HG02970 (cell line): ENCODE results near the gene CACNA1B.

Source experiments
- ATAC-seq: cut with Tn5 transposase; IDR thresholded peaks from one replicate; pipeline ENCODE4 v1.9.1; 2021; ENCODE audit warnings: mild to moderate bottlenecking, moderate library complexity, moderate number of reproducible peaks; ENCODE audit not compliant: unreplicated experiment, low FRiP score

The CACNA1B gene

DNA sequence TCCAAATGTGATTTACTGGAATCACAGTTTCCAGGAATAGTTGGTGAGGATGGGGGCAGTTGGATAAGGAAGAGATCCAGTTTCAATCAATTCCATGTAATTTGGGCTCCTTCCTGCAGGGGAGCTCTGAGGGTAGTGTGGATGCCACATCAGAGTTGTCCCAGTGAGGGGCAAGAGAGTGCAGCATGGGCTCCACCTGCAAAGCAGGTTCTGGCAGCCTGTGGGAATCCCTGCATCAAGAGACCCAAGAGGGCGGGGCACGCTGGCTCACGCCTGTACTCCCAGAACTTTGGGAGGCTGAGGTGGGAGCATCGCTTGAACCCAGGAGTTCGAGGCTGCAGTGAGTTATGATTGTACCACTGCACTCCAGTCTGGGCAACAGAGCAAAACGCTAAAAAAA is 188.5 kb downstream of the CACNA1B start:
- no peak for ATAC-seq

DNA sequence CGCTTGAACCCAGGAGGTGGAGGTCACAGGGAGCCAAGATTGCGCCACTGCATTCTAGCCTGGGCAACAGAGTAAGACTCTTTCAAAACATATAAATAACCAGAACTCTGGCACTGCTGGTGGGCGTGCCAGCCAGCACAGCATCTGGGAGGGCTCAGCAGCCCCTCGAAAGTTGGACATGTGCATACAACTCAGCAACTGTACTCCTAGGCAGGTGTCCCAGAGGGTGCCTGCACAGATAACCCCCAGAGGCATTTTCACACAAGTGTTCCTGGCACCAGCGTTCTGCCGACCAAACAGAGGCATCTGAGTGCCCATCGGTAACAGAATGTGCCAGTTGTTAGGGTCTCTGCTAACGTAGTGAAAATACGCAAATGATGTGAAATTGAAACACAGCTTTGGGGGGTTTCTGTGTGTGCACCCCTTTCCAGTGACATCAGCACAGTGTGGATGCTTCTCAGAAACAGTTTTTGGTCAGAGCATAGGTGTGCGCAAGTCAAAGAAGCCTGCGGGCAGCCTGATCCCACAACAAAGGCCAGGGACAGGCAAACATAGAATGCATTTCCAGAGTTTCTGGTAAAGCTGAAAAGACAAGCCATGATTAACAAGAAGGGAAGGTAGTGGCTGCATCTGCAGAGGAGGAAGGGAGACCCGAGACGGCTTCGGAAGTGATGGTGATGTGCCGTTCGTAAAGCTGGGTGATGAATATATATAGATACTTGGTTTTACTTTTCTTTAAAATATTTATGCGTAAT is 190.2 kb downstream of the CACNA1B start:
- ATAC-seq = no peak

DNA sequence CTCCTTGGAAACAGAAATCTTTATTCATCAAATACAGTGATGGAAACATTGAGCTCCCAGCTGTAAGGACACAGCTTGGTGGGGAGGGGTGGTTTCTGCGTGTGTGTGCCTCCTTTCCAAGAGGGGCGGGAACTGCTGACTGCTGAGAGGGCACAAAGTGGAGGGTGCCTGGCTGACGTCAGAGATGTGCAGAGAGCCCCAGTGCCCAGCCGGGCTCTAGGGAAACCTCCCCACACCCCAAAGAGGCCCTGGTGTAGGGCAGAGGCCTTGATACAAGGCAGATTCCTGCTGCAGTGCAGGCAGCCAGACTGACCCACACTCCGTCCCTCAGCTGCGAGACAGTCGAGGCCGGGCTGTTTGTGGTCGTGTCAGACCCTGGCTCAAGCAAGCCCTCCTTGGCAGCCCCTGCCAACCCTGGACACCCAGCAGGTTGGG is 191.0 kb downstream of the CACNA1B start:
- ATAC-seq = no peak

DNA sequence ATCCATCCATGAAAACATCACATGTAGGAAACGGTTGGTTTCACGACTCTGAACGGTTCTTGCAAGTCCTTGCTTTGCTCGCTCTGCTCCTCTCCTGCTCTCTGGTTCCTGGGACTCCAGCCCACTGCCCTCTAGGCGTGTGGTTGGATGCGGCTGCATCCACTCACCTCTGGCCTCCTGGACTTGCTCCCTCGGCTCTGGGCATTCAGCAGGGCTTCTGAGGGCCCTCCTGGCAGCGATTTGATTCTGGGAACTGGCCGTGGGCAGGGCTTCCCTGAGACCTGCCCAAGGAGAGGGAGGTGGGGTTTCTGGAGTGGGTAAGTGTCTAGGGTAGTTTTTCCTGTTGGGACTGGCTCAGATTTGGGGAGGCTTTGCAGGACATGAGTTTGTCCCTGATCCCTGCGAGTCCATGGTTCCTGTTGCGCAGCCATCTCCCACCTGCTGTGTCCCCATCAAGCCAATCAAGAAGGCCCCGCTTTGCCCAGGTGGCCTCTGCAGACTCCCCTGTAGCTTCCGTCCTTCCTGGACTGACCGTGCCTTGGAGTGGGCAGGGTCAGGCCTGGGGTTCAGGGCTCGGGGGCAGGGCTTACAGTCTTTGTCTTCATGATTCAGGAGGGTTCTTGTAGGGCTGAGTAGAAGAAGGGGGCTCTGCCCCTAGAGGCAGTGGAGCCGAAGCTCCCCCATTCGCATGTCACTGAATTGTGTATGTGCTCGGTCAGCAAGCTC is 192.3 kb downstream of the CACNA1B start:
- no peak for ATAC-seq

DNA sequence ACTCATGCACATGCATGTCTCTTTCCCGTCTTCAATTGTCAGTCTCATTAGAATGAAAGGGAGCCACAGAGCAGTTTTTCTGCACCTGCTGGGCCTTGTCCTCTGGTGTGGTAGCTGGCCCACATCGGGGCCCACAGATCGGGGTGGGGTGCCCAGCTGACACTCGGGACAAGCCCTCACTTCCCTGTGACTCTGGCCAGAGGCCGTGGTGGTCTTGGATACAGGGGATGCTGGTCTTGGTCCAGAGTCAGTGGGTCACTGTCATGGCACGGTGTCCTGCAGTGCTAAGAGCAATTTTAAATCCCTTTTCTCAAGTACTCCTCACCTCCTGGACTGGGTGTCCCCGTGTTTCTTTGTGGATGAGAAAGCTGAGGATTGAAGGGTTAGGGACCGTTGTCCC is 193.2 kb downstream of the CACNA1B start:
- no peak for ATAC-seq

DNA sequence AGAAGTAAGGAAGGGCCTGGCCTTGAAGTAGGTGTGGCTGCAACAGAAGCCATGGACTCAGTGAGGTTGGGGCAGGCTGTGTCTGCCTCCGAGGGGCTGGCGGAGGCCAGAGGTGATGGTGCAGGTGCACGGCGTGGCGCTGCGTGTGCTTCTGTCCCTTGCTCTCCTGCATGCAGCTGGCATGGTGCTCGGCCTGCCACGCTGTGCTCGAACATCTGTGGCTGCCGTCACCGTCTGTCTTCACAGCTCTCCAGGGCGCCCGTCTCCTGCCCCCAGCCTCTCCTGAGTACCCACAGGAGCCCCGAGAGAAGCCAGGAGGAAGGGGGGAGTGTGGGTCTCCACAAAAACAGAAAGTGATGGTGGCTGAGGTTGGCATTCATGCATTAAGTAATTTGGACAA is 193.7 kb downstream of the CACNA1B start:
- ATAC-seq = no peak

DNA sequence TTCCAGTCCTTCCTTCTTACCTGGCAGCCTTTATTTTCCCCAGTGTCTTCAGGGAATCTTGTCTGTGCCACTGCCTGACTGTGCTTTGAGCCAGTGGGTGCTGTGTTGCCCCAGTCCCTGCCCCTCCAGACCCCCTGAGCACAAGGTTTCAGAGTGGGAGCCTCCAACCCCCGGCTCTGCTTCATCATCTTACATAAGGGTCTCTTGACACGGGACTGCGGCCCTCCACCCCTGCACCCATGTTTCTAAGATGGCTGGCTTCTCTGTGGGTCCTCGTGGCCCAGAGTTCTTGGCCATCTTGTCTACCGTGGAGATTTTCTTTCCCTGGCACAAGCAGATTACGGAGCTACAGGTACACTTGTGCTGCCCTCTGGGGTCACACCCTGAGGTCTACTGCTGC is 194.1 kb downstream of the CACNA1B start:
- ATAC-seq = no peak

DNA sequence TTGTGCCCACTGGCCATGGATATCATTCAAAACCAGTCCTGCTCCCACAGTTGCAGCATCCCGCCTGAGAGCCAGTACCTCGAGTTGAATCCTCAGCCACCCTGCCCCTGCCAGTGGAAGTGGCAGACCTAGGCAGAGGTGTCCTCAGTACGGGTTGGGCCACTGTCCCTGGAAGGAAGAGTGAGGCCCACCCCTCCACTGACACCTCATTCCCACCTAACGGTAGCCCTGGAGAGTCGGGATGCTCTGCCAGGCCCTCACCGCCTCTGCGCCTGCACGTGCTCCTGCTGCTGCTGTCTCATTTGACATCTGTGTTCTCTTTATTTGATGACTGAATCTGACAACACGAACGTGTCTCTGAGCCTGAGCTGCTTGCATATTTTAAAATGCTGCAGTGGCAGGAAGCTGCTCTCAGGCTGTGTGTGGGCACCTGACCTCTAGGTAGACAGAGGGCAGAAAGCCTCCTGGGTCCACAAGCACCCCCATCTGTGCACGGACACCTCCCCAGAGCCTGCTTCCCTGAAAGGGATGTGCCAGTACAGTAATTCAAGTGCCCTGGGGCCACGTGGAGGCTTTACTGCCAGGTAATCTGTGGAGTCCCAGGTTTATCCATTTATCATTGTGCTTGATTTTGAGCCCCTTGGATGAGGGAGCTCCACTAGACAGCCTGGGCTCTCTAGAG is 194.7 kb downstream of the CACNA1B start:
- ATAC-seq = no peak

DNA sequence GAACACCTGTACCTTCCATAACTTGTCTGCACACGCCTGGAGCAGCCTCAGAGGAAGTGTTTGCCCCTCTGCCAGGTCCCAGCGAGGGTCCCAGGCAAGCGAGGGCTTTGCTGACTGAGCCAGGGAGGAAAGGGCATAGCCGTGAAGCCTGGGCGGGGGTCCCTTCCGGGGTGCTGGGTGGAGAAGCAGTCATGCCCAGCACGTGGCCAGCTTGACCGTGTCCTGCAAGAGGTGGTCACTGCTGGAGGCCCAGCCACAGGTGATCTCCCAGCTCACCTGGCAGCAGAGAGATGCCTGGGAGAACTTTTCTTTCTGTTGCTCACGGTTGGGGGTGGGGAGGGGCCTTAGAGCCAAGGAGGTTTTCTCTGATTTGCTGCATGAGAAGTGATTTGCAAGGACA is 195.3 kb downstream of the CACNA1B start:
- ATAC-seq = no peak

DNA sequence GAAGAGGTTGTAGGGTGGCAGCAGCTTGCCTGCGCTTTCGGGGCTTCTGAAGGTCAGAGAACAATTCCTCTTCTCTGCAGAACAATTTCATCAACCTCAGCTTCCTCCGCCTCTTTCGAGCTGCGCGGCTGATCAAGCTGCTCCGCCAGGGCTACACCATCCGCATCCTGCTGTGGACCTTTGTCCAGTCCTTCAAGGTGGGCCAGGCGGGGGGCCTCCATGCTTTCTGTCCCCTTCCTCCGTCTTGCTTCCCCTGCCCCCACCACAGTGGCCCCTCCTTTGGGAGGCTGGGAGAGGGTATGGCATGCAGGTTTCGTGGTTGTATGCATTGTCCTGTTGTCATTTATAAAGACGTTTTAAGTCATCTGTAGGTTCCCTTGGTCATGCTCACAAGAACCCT is 195.8 kb downstream of the CACNA1B start:
- no peak for ATAC-seq

DNA sequence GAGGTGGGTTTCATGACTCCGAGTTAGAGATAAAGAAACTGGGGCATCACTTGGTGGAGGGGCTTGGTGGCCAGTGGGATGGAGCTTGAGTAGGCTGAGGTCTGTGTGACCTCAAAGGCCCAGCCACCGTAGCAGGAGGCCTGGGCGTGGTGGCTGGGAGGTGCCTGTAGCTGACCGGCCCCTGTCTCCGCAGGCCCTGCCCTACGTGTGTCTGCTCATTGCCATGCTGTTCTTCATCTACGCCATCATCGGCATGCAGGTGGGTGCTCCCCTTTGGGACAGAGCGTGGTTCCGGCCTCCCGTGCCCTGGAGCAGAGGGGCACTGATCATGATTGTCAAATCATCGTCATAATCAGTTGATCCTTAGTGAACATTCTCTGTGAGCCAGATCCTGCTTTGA is 196.2 kb downstream of the CACNA1B start:
- no peak for ATAC-seq

DNA sequence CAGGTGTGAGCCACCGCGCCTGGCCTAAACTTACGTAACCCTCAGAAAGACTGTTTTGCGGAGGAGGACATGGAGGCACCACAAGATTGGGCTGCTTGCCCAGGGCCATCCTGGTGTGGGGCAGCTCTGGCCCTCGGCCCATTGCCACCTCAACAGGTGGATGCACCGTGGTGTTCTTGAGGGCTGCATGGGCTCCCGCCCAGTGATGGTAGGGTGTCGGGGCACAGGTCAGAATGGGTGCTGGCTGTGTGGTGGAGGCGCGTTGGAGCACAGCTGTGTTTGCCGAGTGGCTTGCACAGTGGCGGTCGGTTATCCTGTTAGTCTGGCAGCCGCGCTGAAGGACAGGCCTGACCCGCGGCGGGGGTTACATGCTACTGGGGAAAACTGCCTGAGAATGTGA is 196.9 kb downstream of the CACNA1B start:
- ATAC-seq = no peak

DNA sequence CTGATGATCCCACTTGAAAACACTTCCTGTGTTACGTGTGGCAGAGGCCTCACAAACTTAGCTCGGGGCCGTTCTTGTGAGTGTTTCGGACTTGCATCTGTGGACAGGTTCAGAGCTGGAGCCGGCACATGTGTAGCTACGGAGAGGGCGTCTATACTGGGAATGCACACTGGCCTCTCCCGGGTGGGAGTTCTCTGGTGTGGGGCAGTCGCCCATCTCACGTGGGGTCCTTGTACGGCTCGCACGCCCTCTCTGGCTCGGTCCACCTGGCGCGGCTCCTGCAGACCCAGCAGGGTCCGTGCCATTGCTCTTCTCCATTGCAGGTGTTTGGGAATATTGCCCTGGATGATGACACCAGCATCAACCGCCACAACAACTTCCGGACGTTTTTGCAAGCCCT is 197.9 kb downstream of the CACNA1B start:
- ATAC-seq = no peak

DNA sequence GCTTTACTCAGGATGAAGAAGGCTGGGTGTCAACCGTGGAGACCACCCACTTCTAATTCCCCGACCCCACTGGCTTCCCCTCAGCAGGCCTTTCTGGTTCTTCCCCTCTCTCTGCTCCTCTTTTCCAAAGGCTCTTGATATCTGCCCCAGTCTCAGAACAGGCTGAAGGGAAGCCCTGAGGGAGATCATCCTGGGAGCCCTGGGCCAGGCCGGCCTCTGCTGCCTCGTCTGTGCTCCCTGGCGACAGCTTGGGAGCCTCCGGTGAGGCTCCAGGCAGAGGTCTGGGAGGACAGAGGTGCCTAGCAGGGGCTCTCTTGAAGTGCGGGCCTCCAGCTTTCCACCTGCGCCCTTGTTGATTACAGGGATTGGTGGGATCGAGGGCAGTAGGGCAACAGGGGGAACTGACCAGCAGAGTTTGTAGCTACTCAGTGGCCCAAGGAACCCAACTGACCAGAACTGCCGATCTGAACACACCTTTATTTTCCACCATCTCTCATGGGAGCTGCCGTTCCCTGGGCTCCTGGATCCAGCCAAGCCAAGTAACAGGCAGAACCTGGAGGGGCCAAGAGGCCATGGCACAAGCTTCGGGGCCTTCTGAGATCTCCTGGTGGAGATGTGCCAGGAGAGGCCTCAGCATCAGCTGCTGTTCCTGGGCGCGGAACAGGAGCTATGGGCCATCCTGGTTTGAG is 198.5 kb downstream of the CACNA1B start:
- ATAC-seq = no peak

DNA sequence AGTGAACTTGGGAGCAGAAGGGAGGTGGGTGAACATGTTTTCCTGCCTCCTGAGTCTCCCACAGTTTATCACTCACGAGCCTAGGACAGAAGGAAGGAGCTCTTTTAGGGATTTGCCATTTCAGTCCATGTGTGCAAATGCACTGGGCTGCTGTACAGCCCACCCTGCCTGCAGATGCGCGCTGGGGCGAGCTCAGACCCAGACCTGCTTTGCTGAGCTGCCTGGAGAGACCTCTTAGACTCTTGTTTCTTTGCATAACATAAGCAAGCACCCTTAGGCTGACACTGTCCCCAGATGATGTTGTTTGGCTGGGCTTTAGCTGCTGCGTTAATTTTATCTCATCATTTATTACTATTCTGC is 199.0 kb downstream of the CACNA1B start:
- no peak for ATAC-seq

DNA sequence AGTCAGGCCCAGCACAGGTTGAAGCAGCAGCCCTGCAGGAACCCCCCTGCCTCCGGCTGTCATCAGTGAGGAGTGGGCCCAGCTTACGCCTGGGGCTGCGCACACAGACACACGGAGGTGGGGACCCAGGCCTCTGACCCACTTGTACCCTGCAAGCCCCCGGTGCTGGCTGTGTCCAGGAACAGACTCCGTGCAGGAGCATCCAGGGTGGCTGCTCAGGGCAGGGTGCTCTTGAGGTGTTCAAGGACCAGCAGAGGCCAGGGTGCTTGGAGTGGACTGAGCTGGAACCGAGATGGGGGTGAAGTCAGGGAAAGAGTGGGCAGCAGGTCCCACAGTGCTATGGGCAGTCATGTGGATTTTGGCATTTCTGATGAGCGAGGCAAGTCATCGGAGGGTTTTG is 199.5 kb downstream of the CACNA1B start:
- no peak for ATAC-seq

DNA sequence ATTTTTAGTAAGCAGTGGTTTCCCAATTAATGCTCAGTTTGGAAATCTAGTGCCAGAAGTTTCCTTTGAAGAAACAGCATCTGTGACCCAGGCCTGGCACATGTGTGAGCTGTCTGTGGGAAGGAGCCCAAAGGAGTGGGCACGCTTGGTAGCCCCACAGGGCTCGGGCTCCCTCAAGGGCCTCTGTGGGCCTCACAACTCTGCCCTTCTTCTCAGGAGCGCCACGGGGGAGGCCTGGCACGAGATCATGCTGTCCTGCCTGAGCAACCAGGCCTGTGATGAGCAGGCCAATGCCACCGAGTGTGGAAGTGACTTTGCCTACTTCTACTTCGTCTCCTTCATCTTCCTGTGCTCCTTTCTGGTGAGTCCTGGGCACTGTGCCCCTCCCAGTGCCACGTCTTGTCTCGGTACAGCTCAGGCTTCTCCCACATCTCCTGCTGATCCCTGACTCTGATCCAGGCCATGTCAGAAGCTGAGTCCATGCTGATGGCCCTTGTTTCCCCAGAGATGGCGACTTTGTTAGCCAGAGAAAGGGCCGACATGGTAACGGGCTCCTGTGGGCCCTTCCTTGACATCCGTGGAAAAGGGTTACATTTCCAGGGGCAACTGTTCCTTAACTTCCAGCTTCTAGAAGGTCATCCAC is 200.4 kb downstream of the CACNA1B start:
- ATAC-seq = no peak

DNA sequence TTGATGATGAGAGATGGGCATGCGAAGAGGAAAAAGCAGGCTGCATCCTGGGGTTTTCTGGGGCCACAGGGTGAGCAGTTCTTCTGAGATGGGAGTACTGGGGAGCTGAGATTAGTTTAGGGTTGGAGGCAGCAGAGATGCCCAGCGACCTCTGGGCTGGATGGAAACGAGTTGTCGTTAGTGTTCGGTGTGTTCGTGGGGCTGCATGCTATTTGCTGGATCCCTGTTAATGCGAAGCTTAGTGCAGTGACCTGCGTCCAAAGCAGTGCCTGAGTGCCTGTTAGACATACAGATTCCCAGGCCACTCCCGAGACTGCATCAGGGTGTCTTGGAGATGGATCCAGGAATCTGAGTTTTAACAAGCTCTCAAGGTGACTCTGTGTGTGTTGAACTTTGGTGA is 201.3 kb downstream of the CACNA1B start:
- ATAC-seq = no peak

DNA sequence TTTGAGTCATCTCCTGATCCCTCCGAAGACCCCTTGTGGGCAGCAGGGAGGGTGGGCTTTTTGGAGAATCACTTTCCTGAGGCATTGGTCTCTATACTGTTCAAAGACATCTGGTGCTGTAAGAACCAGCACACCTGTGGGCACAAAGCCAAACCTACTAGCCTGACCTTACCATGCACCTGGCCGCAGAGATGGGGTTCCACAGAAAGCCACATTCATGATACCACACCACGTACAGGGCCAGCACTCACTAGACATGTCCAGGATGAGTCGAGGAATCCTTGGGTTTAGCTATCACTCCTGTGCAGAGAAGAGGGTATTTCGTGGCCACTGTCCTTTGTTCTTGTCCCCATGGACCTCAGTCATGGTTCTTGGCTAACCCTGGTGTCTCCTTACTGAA is 203.4 kb downstream of the CACNA1B start:
- no peak for ATAC-seq

DNA sequence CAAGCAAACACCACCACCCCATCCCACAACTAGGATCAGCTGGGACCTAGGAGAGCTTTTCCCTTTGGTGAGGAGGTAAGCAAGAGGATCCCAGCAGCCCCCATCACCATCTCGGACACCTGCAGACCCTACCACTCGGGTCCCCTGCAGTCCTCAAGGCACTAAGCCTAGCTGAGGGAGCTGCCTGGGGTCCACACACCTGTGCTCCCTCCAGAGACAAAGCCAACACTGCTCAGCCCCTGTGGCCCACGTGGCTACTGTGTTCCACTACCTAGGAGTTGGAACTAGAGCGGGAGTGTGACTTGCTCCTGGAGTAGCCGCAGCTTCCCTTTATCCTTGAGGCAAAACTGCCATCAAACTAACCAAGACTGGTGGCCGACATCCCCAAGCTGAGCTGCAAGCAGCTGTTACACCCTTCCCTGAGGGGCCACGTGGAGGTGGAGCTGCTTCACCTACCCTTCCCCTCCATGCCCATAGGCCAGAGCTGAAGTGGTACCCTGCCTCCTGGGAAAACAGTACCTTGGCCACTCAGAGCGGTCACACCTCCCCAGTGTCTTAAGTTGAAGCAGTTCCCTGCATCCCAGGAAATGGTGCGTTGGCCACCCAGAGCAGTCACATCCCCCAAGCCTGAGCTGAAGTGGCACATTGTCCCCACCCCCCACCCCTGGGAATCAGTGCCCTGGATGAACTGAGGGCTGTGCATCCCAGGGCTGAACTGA is 205.5 kb downstream of the CACNA1B start:
- ATAC-seq = no peak
